ENCODE results near the gene SUGP2. TPM values are rescaled to one million over a fixed set of nuclear protein-coding genes. Genes with fewer than 3 reads are reported as not detected.

The SUGP2 gene
- total RNA-seq, 1 experiment from 2014 or later = 112 TPM

- no peaks in the 10 kb centered on the region for H3K4me1 ChIP-seq (ENCODE audit: control insufficient read depth, insufficient read depth, low read length)
- no TSS peak for BruUV-seq (replicated peaks)
- no peaks in the 10 kb centered on the region for H3K9me3 ChIP-seq (ENCODE audit: control insufficient read depth, insufficient read depth, low read depth, low read length)
- intact Hi-C loops (cut with micrococcal nuclease; ENCODE audit: unreplicated experiment) = no loop called here
- no peak overlapping the region for H3K27ac ChIP-seq (ENCODE audit: low read length)
- no peaks in the 10 kb centered on the region for H3K36me3 ChIP-seq (ENCODE audit: control insufficient read depth, insufficient read depth, low read length)
- no peak for DNase-seq (ENCODE audit: low read depth, low spot score)
- in situ Hi-C loops (cut with HindIII; ENCODE audit: low pct_unique_long_range_greater_than_20kb, low sequenced_read_pairs) = no loop called here
- CTCF ChIA-PET = no interaction called here
- H3K4me3 ChIP-seq (ENCODE audit: low read depth in 2 of 2, low read length in 2 of 2) = no peak overlapping the region
- POLR2A ChIA-PET = interaction anchor here (0.5 kb wide), 1 partner anchor 67 kb away, joined by 9 read pairs; no protein-coding TSS in a partner anchor
- ATAC-seq = no peak
- TF ChIP-seq REST (IDR thresholded peaks at IDR 0.05; ENCODE audit: insufficient read depth in 1 of 2, low read depth in 2 of 2, low read length in 1 of 2) (no peak), SIN3A (IDR thresholded peaks at IDR 0.05; ENCODE audit: borderline replicate concordance, insufficient read depth, low read depth, low read length) (no peak), TCF7L2 (IDR thresholded peaks at IDR 0.05; ENCODE audit: low read depth, low read length) (no peak), POLR2AphosphoS5 (IDR thresholded peaks at IDR 0.05; ENCODE audit: low read depth, low read length) (no peak), CTCF (IDR thresholded peaks at IDR 0.05) (no peak)
- no peaks in the 10 kb centered on the region for H3K27me3 ChIP-seq (ENCODE audit: control insufficient read depth, insufficient read depth, low read length)
Measured at GRCh38 chr19:19077103-19077502, 43.8 kb upstream of the SUGP2 start.

GRCh38 chr19:19076476-19076875, 43.2 kb upstream of the SUGP2 start:
- Histone ChIP-seq H3K36me3 (ENCODE audit: control insufficient read depth, insufficient read depth, low read length) (no peaks in the 10 kb centered on the region), H3K9me3 (ENCODE audit: control insufficient read depth, insufficient read depth, low read depth, low read length) (no peaks in the 10 kb centered on the region), H3K27me3 (ENCODE audit: control insufficient read depth, insufficient read depth, low read length) (no peaks in the 10 kb centered on the region), H3K4me3 (ENCODE audit: low read depth in 2 of 2, low read length in 2 of 2) (no peak overlapping the region), H3K27ac (ENCODE audit: low read length) (no peak overlapping the region), H3K4me1 (ENCODE audit: control insufficient read depth, insufficient read depth, low read length) (no peaks in the 10 kb centered on the region)
- intact Hi-C loops (cut with micrococcal nuclease; ENCODE audit: unreplicated experiment) = no loop called here
- no peak for ATAC-seq
- ChIA-PET CTCF (no interaction called here), POLR2A (interaction anchor here (0.5 kb wide), 1 partner anchor 67 kb away, joined by 9 read pairs; no protein-coding TSS in a partner anchor)
- no peak for DNase-seq (ENCODE audit: low read depth, low spot score)
- BruUV-seq (replicated peaks) = no TSS peak
- in situ Hi-C loops (cut with HindIII; ENCODE audit: low pct_unique_long_range_greater_than_20kb, low sequenced_read_pairs) = no loop called here
- TF ChIP-seq POLR2AphosphoS5 (IDR thresholded peaks at IDR 0.05; ENCODE audit: low read depth, low read length) (no peak), CTCF (IDR thresholded peaks at IDR 0.05) (no peak), TCF7L2 (IDR thresholded peaks at IDR 0.05; ENCODE audit: low read depth, low read length) (no peak), SIN3A (IDR thresholded peaks at IDR 0.05; ENCODE audit: borderline replicate concordance, insufficient read depth, low read depth, low read length) (no peak), REST (IDR thresholded peaks at IDR 0.05; ENCODE audit: insufficient read depth in 1 of 2, low read depth in 2 of 2, low read length in 1 of 2) (no peak)
